Measurements from ENCODE around the gene TRIM69.
"Not testable (repeated sequence)": the region's sequence is repeated elsewhere in the genome, so short reads cannot be mapped to it uniquely, and the experiment has no call there.

The TRIM69 gene

GRCh38 chr15:44753345-44753744 lies 17.0 kb downstream of the TRIM69 start:
- no peak for DNase-seq

- no peak for DNase-seq
These were observed 26.9 kb downstream of the TRIM69 start for GRCh38 chr15:44763187-44763586.

GRCh38 chr15:44763848-44764247 lies 27.5 kb downstream of the TRIM69 start:
- no peak for DNase-seq

GRCh38 chr15:44765036-44765435 lies 28.7 kb downstream of the TRIM69 start:
- no peak for DNase-seq

- DNase-seq: no peak
These were observed 33.2 kb downstream of the TRIM69 start for GRCh38 chr15:44769521-44769920.

- not testable (repeated sequence) for DNase-seq
These were observed 34.4 kb downstream of the TRIM69 start for GRCh38 chr15:44770715-44771114.

GRCh38 chr15:44775953-44776352 lies 39.6 kb downstream of the TRIM69 start:
- no peak for DNase-seq

GRCh38 chr15:44779761-44780160 lies 43.4 kb downstream of the TRIM69 start:
- no peak for DNase-seq

- no peak for DNase-seq
These were observed 44.3 kb downstream of the TRIM69 start for GRCh38 chr15:44780608-44781007.

- DNase-seq: no peak
These were observed 44.9 kb downstream of the TRIM69 start for GRCh38 chr15:44781128-44781810.

- DNase-seq: no peak
These were observed 46.2 kb downstream of the TRIM69 start for GRCh38 chr15:44782516-44782915.

GRCh38 chr15:44784918-44785274 lies 48.6 kb downstream of the TRIM69 start:
- DNase-seq: not testable (repeated sequence)

GRCh38 chr15:44788748-44789147 lies 52.4 kb downstream of the TRIM69 start:
- no peak for DNase-seq

GRCh38 chr15:44790215-44790614 lies 53.9 kb downstream of the TRIM69 start:
- no peak for DNase-seq

- DNase-seq: no peak
These were observed 54.3 kb downstream of the TRIM69 start for GRCh38 chr15:44790656-44791055.

GRCh38 chr15:44792715-44793114 lies 56.4 kb downstream of the TRIM69 start:
- DNase-seq: no peak

- no peak for DNase-seq
These were observed 57.7 kb downstream of the TRIM69 start for GRCh38 chr15:44794072-44794471.

- DNase-seq: no peak
These were observed 60.2 kb downstream of the TRIM69 start for GRCh38 chr15:44796508-44796907.

- DNase-seq: no peak
These were observed 62.5 kb downstream of the TRIM69 start for GRCh38 chr15:44798826-44799225.

GRCh38 chr15:44801364-44801763 lies 65.0 kb downstream of the TRIM69 start:
- no peak for DNase-seq

GRCh38 chr15:44801797-44802196 lies 65.5 kb downstream of the TRIM69 start:
- DNase-seq: no peak

GRCh38 chr15:44802336-44802735 lies 66.0 kb downstream of the TRIM69 start:
- no peak for DNase-seq

- DNase-seq: no peak
These were observed 68.1 kb downstream of the TRIM69 start for GRCh38 chr15:44804298-44805046.

- no peak for DNase-seq
These were observed 72.2 kb downstream of the TRIM69 start for GRCh38 chr15:44808557-44808956.

GRCh38 chr15:44810237-44810636 lies 73.9 kb downstream of the TRIM69 start:
- DNase-seq: no peak
